ENCODE data around the gene CDK5.

DNA sequence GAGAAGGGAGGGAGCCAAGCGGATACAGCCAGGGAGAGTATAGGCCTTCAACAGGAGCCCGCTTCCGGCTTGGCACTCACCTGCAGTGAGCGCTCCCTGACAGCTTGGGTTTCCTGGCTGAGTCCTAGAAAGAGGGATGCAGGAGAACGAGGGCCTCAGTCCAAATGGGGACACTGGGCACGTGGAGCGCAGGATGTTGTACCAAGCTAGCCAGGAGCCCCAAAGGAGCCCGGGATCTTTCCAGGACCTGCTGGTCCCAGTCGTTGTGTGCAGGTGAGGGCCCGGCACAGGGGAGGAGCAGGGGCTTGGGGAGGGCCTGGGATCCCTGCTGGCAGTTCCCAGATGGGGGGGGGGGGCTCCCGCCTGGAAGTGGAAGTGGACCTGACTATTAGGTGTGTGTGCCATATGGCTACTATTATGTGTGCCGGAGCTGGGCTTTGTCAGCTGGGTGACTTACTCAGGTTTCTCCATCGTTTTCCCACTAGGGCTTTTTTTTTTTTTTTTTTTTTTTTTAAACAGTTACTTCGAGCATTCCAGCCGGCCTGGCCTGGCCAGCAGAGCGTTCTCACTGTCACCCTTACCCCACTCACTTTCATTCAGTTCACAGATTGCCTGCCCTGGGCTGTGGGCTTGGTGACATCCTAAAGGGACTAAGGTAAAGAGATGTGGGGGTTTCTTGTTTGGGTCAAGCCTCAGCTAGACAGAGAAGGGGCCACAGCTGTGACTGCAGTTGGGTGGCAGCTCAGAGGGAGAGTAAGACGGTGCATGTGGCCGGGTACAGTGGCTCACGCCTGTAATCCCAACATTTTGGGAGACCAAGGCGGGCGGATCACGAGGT lies 32.4 kb upstream of the CDK5 start:
- TF ChIP-seq, protein P1, sequence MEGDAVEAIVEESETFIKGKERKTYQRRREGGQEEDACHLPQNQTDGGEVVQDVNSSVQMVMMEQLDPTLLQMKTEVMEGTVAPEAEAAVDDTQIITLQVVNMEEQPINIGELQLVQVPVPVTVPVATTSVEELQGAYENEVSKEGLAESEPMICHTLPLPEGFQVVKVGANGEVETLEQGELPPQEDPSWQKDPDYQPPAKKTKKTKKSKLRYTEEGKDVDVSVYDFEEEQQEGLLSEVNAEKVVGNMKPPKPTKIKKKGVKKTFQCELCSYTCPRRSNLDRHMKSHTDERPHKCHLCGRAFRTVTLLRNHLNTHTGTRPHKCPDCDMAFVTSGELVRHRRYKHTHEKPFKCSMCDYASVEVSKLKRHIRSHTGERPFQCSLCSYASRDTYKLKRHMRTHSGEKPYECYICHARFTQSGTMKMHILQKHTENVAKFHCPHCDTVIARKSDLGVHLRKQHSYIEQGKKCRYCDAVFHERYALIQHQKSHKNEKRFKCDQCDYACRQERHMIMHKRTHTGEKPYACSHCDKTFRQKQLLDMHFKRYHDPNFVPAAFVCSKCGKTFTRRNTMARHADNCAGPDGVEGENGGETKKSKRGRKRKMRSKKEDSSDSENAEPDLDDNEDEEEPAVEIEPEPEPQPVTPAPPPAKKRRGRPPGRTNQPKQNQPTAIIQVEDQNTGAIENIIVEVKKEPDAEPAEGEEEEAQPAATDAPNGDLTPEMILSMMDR (IDR thresholded peaks at IDR 0.05; ENCODE audit: insufficient read depth, low read length, poor library complexity, severe bottlenecking) = no peak
- TF ChIP-seq EZH2phosphoT487 (conservative IDR thresholded peaks at IDR 0.05; ENCODE audit: low read length) = no peak
